GM19099 (cell line): ENCODE results near the gene MAB21L4.

ENCODE experiments used
- POLR2A ChIP-seq: IDR thresholded peaks from 3 replicates; pipeline ENCODE4 v1.6.1; 2011; ENCODE audit warnings: low read depth; ENCODE audit not compliant: insufficient read length; ENCODE audit errors: extremely low read depth

The MAB21L4 gene

GRCh38 chr2:240894836-240895558 lies 959 bp downstream of the MAB21L4 start:
- TF ChIP-seq POLR2A: no peak

DNA sequence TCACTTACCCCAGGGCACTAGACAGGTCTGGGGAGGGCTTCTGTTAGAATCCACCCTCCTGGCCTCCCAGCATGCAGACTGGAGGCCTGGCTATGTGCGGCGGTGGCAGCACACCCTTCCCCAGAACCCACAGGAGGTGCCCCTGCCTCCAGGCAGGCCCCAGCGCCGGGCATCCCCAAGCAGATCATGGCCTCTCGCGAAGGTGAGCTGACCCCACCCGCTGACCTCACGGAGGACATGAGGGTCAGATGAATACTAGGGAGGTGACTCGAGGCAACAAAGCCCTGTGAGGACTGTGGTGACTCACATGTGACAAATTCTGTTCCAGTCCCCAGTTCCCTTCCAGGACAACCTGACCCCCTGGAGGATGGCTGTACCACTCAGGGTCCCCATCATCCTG lies 1.9 kb downstream of the MAB21L4 start:
- TF ChIP-seq POLR2A: no peak

- no peak for TF ChIP-seq POLR2A
Observed at GRCh38 chr2:240893363-240893844, 2.6 kb downstream of the MAB21L4 start.

- no peak for TF ChIP-seq POLR2A
Observed at GRCh38 chr2:240892925-240893324, 3.0 kb downstream of the MAB21L4 start.

- TF ChIP-seq POLR2A: no peak
Observed at GRCh38 chr2:240892356-240892755, 3.6 kb downstream of the MAB21L4 start.

GRCh38 chr2:240891492-240892340 lies 4.2 kb downstream of the MAB21L4 start:
- no peak for TF ChIP-seq POLR2A

GRCh38 chr2:240890691-240891090 lies 5.3 kb downstream of the MAB21L4 start:
- TF ChIP-seq POLR2A: no peak

DNA sequence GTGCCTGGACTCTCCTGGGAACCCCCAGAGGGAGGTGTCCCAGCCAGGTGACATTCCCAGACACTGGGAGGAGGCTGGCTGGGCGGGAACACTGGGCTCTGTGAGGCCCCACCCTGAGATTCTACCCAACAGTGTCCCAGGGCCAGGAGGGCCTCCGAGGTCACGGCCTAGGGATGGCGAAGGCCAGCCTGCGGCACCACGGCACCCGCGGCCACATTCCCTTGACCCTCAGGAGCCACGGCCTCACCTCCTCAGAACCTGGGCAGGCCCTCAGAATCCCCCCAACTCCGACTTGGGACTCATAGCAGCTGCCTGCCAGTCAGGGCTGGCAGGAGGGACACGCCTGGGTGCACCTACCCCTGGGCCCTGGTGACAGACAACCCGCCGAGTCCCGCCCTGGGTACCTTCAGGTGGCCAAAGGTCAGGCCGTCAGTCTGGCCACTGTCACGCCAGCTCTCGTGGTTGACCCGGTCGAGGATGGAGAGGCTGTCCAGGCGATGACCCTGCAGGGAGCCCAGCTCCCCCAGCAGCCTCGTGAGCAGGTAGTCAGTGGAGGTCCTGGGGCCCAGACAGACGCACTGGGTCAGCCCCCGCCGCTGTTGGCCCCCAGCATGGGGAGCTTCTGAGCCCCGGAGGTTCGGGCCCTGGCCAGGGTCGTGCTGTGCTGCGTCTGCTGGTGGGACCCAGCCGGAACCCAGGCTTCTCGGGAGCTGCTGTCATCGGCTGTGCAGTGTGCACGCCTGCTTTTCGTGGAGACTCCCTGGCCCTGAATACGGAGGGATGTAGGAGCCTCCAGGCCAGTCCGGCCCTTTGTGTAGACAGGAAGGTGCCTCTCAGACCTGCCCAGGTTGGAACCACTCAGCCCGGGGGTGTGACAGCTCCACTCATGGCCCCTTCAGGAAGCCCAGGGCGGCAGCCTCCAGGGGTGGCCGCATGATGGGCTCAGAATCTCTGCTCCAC lies 6.1 kb downstream of the MAB21L4 start:
- no peak for TF ChIP-seq POLR2A

GRCh38 chr2:240888890-240889573 lies 6.9 kb downstream of the MAB21L4 start:
- TF ChIP-seq POLR2A: no peak

DNA sequence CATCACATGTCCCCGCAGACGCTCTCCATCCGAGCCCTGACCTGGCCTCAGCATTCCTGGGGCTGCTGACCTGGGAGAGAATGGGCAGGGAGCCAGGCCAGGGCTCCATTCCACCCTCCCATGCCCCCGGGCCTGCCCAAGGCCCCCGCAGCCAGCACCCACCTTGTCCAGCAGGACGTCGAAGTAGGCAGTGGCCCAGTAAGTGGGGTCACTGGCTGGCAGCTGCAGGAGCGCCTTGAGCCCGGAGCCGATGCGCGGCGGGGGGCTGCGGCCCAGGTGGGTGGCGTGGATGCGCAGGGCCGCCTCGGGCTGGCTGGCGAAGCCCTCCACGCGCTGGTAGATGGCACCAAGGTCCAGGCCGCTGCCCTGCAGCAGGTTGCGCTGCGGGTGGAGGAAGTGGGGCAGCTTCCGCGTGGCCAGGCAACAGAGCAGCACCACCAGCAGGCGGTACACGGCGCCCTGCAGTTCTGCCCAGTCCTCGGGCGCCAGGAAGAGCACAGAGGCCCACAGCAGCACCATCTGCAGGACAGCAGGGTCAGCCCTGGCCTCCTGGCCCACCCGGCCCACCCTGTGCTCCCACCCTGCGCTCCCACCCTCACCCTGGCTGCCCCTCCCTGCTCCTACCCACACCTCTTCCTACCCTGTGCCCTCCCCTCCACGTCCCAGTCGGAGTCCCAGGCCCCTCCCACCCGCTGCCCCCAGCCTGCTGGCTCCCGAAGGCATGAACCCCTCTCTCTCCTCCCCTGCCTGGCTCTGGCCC lies 7.6 kb downstream of the MAB21L4 start:
- TF ChIP-seq POLR2A: no peak

- TF ChIP-seq POLR2A: no peak
Observed at GRCh38 chr2:240887631-240888030, 8.3 kb downstream of the MAB21L4 start.

- TF ChIP-seq POLR2A: no peak
Observed at GRCh38 chr2:240886678-240887609, 9.0 kb downstream of the MAB21L4 start.
